GM10266 (cell line): ENCODE results near the gene PTPN1.
"Not testable (repeated sequence)": the region's sequence is repeated elsewhere in the genome, so short reads cannot be mapped to it uniquely, and the experiment has no call there.

ENCODE experiments used
- DNase-seq: peaks from one replicate; pipeline ENCODE4 v3.0.0; 2012; ENCODE audit errors: extremely low spot score
- CTCF ChIP-seq: IDR thresholded peaks from 2 replicates; pipeline ENCODE4 v1.5.1; 2012; ENCODE audit warnings: mild to moderate bottlenecking, low read depth; ENCODE audit not compliant: control insufficient read depth, insufficient read depth; ENCODE audit errors: missing control alignments

The PTPN1 gene

DNA sequence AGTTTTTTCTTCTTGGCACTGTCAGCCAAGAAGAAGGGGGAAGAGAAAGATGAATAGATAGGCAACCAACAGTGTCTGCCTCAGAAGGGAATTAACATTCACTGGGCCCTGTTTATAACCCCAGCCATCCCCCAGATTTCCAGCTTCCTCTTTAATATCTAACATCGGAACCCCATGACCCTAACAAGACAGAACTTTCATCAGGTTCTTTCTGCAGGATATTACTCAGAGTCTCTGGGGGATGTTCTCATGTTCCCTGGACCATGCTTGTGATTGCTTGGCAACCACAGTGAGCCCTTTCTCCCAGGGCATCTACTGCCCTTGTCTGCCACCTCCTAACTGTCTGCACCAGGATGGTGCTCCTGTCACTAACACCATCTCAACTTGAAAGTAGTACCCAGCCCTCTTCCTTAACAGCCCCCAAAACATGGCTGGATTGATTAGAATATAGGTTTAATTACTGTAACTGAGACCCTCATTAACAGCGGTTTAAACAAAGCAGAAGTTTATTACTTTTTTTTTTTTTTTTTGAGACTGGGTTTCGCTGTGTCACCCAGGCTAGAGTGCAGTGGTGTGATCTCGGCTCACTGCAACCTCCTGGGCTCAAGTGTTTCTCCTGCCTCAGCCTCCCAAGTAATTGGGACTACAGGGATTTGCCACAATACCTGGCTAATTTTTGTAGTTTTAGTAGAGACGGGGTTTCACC is 12.0 kb upstream of the PTPN1 start:
- TF ChIP-seq CTCF: no peak
- no peak for DNase-seq

DNA sequence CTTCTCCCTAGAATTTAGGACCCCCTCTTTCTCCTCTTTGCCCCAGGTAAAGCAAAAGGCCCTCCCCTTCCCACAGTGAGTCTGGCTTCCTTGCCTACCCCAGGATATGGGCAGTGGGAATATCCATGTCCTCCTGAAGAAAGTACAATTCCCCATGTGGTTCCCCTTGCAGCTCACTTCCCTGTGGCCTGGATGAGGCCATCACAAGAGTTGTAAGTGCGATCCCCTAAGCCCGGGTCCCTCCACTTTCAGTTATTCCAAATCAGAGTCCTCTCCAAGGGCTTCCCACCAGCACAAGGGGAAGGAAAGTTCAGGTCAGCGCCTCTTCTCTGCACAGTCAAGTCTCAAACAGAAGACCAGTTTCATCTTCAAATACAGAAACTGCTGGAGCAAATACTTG is 10.2 kb upstream of the PTPN1 start:
- TF ChIP-seq CTCF: no peak

DNA sequence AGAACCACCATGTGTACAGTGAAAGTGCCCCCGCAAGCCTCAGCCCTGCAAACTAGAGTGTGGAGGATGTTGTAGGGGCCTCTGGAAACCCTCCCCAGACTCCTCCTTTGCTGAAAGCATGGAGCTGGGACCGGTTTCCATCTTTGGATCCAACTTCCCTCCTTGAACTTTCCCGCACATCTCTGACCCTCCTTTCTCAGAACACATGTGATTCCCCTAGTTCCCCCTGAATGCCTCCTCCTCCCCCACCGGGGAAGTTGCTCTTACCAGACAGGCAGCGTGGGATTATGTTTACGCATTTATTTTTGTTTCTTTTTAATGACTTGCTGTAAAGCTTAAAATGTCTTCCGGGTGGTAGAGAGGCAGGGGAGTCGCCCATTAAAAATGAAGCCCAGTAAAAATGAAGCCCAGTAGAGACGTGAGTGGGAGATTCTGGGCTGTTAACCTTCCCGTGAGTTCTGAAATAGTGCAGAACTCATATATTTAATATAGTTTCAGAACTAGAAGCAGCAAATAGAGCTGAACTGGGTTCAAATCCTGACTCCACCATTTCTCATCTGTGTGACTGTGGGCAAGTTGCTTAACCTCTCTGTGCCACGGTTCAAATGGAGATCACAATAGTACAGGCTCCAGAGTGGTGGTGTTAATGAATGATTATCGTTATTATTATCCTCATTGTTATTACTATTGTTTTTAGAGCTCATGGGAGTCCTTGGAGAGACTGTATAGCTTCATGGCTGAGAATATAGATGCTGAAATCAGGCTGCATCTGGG is 8.0 kb upstream of the PTPN1 start:
- TF ChIP-seq CTCF: no peak
- no peak for DNase-seq

More for the DNA sequence above, 10.2 kb upstream of the PTPN1 start:
- DNase-seq: no peak

DNA sequence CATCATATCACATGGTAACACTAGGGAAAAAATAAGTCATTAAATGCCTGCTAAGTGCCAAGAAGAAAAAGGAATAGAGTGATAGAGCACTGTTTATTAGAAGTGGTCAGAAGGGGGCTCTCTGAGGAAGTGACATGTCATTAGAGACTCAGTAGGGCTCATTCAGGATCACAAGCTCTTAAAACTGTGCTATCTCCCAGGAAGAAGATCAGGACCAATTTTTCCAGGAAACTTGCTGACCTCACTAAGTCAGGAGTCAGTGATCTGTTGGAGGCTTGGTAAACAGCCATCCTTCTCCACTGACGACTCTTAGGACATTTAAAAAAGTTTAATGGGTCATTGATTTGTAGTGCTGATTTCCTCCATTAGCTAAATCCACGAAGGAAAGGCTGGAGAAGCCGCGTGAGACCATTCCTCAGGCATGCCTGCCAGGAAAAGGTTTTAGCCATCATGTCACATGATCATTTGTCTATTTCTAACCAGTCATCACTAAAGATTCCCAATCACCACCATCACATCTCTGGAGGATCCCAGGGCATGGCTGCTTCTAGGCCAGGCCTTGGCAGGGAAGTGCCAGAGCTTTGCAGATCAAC is 5.9 kb upstream of the PTPN1 start:
- DNase-seq: no peak

DNA sequence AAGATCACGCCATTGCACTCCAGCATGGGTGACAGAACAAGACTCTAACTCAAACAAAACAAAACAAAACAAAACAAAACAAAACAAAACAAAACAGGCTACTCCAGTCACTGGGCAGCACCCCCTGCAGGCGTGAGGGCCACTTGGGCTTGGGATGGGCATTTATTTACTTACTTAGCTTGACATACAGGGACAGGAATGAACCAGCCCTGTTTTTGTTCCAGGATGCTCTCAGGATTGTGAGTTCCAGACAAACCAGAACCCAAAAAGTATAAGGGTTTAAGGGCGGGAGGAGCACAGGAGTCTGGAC is 4.0 kb upstream of the PTPN1 start:
- no peak for DNase-seq
- peak; percentile 15 for TF ChIP-seq CTCF

More for the DNA sequence above, 5.9 kb upstream of the PTPN1 start:
- TF ChIP-seq CTCF: peak; percentile 37

DNA sequence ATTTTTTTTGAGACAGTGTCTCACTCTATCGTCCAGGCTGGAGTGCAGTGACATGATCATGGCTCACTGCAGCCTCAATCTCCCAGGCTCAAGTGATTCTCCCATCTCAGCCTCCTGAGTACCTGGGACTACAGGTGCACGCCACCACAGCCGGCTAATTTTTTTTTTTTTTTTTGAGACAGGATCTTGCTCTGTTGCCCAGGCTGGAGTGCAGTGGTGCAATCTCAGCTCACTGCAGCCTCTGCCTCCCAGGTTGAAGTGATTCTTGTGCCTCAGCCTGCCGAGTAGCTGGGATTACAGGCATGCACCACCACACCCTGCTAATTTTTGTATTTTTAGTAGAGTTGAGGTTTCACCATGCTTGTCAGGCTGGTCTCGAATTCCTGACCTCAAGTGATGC is 2.4 kb upstream of the PTPN1 start:
- not testable (repeated sequence) for DNase-seq

GRCh38 chr20:50508171-50508755 is 1.9 kb upstream of the PTPN1 start:
- TF ChIP-seq CTCF: no peak
- no peak for DNase-seq
